HG03064 (cell line): Measurements from ENCODE around the gene FAM163B.

ENCODE experiments used
- ATAC-seq: cut with Tn5 transposase; IDR thresholded peaks from one replicate; pipeline ENCODE4 v1.9.1; 2021; ENCODE audit warnings: low read depth; ENCODE audit not compliant: unreplicated experiment

The FAM163B gene

DNA sequence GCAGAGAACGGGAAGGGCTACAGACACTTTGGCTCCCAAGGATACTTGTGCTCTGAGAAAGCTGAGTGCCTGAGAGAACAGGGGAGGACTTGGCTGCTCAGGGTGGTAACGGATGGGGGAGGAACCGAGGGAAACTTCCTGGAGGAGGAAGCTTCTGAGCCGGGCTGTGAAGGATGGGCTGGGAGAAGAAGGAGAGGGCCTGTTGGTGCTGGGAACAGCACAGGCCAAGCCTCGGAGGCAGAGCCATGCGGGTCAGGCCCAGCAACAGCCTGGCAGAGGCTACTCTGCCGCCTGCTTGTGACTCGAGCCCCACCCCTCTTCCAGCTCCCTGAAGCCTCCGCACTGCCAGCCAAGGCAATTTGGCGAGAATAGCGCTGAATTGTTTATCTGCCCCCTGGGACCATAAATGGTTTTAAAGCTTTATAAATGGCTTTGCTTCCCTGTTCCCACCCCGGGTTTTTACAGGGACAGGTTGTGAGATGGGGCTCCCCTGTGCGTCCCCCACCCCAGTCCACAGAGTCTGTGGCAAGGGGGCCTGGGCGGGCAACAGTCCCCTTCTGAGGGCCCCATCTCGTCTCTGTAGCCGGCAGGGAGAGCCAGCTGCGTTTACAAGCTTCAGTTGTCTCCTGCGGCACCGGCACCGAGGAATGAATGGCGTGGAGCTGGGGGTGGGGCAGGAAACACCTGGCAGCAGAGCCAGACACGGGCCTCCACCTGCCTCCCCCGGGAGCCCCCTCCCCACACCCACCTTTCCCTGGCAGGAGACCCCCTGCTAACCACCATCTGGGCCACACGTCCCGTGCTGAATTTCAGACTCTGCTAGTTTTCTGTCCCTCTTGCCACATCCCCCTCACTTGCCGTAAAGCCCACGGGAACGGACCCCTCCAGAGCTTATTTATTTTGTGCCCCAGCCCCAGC, 24.4 kb downstream of the FAM163B start:
- ATAC-seq = no peak

DNA sequence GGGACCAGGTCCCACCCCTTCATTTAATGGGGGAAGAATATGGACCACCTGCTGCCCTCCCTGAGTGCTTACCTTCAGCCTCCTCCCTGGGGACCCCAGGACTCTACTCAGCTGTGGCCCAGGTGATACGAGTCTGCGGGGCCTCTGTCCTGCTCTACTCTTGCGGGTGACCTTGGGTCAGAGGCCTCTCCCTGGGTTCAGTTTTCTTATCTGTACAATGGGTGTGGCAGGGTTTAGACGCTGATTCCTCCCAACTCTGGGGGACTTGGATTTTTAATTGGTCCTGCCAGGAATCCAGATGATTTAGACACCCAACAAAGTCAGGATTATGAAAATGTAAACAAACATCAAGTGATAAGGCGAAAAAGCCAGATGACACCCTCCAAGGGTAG, 25.0 kb downstream of the FAM163B start:
- ATAC-seq = no peak

DNA sequence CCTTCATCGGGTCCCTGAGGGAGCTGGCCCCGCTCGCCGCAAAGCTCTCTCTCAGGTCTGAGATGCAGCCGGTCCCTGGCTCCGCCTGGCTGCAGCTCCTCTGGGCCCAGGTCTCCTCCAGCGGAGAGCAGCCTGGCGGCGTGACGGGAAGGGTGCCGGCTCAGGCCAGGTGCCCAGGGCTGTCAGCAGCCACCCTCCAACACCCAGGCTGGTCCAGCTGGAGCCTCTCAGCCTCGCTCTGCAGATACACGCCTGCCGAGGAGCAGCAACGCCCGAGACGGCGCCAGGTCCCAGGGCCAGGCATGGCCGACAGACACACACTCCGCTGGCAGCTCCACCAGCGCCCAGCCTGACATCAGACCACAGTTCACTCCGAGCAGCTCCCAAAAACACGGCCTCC, 25.6 kb downstream of the FAM163B start:
- ATAC-seq = no peak

DNA sequence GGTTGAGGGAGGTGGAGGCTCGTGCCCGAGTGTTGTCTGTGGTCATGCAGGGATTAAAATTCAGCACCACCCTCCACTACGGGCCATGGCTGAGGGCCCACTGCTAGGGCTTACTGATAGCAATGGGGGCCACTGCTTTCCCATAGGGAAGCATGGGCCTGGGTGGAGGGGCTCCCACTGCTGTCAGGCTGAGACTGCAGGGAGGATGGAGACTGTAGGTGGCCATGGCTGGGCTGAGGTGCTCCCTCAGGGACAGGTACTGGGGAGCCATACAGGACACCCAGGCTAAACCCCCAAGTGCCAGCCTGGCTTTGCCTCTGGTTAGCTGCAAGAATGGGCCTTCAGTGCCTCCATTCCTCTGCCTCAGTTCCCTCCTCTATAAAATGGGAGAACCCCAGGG, 26.1 kb downstream of the FAM163B start:
- ATAC-seq = no peak

DNA sequence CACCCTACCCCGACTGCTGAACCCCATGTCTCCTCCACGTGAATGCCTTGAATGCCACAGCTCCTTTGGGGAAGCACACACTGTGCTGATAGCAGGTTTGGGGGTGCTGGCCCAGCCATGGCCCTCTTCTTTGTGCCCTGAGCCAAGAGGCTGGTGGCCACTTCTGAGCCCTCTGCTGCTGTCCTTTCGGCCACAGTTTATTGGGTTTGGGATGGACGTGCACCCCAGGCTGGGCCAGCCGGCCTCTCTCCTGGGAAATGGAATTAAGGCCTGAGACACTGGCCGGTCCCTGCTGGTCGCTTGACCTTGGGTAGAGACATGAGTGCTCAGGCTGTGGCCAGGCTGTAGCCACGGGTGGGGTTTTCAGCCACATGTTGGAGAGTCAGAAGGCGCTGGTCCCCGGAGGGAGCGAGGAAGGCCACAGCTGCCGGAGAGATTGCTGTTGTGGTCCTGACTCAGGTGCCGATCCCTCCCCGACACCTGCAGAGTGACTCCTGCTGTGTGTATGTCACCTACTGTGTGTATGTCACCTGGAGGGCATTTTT, 26.6 kb downstream of the FAM163B start:
- no peak for ATAC-seq

DNA sequence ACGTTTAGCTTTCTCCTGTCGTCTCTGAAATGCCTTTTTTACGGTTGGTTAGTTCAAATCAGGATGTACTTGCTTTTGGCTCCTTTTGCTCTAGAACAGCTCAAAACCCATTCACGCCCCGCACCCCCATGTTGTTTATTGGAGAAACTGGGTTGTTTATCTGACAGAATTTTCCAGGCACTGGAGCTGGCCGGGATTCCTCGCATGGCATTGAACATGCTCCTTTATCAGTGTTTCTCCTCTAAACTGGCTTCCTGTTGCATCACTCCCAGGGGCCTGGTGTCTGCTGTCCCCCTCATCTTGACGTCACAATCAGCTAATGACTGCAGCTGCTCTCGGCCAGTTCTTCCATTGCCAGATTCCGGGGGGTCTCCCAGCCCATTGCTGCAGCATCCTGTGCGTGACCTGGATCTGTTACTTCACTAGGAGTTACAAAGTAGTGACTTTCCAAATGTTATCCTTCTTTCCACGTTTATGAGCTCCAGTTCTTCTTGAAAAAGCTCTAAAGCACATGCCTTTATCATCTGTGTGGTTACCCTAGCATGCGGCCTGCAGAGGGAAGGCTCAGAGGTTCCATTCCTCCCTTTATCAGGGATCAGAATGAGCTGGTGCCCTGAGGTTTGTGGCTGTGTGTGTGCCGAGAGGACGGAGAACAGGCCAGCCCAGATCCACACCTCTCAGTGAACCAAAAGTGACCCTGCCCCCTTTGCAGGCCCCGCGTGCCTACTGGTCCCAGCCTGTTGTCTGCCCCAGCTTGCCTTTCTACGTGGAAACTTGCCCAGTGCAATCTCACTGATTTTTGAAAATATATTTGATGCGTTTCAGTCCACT, 27.5 kb downstream of the FAM163B start:
- ATAC-seq = no peak

DNA sequence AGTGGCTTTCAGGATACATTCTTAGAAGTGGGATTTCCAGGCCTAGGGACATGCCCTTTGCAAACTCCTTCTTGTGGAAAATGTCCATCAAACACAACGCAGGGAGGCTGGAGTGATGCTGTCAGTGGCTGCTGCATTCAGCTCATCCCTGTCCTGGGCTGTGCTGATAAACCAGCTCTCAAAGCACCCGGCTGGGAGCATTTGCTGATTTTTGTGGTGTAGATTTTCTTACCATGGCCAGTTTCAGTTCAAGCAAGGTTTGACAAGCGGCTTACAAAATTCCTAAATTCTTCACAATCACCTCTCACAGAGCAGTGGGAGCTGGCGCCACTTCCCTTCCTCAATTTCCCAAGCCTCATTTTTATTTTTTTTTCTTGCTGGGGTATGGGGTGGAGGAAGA, 28.2 kb downstream of the FAM163B start:
- no peak for ATAC-seq

DNA sequence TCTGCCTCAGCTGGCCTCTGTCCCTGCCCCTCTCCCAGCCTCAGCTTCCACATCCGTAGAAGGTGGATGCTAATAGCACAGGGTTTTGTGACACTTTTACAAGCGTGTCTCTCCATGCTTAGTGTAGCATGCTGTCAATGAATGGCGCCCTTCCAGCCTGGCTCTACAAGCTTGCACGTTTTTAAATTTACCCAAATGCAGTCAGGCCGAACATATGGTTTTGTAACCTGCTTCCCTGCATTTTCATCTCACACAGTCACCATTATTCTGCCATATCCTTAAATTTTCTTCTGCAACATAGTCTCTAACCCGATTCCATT, 28.8 kb downstream of the FAM163B start:
- ATAC-seq = no peak

DNA sequence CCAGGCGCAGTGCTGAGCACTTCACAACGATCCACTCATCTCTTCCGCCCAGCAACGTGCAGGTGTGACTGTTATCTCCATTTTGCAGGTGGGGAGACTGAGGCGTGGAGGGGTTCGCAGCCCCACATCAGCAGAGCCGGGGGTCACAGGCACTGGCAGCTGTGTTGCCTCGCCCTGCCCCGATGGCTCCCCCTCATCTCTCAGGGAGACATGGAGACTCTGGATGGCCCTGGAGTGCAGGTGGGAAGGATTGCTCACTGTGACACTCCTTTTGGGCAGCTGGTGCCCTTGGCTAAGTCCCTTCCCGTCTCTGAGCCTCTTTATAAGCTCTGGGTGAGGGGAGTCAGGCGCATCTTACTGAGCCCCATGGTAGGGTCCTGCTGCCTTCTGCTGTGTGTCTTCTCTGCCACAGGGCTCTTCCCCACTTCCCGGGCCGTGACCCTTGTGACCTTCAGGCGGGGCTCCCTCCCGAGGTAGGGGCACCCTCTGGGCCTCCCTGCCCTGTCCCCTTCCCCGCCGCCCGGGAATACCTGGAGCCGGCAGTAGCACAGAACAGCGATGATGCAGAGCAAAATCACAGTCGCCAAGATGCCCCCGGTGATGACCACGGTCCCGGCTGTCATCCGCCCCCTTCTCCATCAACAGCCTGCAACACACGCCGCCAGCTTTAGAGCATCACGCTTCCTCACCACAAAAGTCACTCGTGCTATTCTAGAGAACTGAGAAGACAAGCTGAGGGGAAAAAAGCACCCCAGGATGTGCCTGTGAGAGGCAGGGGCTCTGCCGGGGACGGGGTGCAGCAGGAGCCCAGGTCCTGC, 29.4 kb downstream of the FAM163B start:
- ATAC-seq = no peak

DNA sequence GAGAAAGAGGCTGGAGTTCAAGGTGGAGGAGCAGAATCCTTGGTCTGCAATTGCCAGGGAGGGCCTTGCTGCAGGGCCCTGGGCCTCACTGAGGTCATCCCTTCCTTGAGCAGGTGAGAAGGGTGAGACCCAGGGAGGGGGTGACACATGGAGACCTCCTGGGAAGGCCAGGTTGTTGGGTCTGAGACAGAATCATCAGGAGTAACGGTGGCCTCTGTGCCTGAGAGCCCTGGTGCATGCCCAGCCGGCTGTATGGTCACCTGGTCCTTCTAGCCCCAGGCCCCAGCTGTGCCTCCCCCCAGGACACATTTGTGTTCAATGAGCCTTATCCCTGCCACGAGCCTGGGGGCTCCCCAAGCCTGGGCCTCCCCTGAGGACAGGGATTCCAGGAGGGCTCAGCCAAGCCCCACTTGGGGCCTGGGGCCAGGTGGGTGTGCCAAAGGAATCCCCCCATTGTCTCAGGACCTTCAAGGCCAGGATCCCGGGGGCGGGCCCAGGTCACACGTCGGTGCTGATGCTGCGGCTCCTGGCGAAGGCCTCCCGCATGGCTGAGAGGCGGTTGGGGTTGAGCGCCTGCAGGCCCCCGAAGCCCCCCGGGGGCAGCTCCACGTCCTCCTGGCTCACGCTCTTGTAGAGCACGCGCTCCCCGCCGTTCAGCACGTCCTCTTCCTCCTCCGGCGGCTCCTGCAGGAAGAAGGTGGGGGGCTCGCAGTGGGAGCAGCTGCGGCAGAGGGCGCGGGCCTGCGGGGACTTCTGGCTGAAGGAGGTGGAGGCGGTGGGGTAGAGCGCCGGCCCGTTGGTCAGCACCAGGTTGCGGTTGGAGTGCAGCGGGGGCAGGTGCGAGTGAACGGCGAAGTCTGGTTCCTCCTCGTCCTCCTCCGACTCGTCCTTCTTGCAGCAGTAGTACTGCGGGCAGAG, 30.4 kb downstream of the FAM163B start:
- ATAC-seq = no peak

DNA sequence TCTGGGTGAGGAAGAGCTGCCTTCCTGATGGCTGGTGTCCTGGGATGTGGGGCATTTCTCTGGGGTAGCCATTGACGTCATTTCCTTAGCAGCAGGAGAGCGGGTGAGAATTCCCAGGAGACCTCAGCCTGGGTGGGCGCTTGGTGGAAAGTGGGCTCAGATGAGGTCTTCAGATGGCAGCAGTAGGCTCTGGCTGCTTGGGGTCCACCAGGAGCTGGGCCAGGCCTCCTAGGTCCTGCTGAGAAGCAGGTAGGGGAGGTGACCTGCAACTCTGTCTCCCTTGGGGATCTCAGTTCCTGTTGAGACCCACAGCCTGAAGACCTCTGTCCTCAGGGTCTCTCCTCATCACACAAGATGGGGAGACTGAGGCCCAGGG, 31.5 kb downstream of the FAM163B start:
- no peak for ATAC-seq

DNA sequence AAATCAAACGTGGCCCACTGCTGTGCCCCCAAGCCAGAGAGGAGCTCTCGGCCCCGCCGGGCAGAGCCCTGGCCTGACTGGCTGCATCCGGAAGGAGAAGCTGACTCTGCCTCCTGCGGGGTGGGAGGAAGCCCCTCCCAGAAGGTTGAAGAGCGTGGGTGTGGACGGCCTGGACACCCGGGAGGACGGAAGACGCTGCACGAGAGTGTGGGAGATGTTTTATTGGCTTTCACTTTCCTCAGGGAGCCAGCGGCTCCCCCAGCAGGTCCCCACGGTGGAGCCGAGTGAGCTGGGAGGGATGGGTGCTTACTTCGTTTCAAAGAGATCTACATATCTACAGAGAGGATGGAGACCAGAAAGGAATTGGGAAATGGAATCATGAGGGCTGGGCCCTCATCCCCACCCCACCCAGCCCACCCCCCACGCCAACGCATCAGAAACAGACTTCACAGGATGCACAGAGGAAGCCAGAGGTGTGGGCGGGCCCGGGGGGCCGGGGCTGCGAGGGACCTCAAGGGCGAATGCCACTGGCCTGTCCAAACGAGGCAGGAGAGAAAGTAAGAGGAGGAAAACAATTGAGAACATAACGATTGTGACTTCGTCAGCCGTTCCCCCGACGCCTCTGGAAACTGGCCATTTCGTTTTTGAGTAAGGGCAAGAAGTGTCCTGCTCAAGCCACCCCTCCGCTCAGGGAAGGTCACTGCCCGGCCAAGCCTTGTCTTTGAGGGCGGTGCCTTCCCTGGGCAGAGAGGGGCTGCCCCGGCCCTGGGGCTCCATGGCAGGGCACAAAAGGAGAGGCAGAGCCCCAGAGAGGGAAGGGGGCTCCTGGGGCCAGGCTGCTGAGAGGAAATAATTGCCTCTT, 32.1 kb downstream of the FAM163B start:
- no peak for ATAC-seq

DNA sequence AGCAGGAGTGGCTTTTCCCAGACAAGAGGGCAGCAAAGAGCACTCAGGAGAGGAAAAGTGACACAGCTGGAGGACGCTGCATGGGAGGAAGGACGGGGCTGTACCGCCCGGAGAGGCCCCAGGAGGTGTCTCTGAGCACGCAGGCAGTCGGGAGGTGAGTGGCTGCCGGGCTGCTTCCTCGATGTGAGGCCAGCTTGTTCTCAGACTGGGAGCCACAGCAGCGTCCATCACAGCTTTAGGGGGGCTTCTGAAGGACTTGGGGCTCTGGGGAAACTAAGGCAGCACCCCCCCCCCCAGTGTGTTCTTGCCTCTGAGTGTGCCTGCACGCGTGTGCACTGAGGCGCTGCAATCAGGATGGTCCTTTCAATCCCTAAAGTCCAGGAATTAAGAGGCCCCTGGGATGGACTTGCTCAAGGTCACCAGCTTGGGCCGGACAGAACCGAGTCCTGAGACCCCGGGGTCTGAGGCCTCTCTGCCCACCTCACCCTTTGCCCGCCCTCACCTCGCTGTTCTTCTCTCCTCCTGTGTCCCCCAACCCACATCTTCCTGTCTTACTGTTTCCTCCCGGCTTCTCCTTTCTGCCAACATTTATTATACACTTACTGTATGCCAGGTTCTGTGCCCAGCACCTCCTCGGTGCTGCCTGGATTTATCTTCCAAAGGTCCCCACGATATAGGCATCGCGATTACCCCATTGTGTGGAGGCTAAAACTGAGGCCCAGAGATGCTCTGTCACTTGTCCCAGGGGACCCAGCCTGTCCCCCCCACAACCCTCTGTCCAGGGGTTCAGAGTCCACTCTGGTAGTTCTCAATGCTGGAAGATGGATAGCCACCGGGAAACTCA, 32.9 kb downstream of the FAM163B start:
- ATAC-seq = no peak

DNA sequence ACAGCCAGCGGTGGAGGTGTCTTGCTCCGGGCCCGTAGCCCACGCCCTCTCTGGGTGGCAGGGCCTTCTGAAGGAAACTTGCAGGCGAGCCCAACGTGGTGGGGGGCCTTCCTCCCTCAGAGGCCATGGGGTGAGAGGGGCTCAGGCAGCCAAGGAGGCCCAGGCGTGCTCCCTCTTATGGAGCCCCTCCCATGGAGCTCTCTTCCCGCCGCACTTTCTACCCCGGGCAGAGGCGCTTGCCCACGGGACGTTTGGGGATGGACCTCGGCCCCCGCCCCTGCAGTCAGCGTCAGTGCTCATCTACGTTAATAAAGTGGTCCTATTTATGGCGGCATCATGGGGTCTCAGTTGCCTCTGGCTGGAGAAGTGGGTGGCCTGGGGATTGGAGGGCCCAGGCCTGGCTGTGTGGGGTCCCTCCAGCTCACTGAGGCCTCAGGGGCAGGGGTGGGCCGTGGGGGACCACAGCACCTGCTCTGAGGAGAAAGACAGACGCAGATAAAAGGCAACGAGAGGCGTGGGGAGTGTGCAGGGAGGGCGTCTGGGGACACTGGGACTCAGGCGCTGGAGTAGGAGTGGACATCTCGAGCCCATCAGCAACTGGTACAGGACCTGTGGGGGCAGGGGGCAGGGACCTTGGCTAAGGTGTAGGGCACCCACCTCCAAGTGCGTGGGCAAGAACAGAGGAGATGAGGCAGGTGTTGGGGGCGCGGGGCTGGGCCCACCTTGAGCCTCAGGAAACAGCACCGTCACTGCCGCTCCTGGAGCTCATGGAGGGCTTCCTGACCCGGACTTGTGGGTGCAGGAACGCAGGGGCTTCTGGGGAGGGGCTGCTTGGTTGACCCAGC, 33.8 kb downstream of the FAM163B start:
- ATAC-seq = no peak

DNA sequence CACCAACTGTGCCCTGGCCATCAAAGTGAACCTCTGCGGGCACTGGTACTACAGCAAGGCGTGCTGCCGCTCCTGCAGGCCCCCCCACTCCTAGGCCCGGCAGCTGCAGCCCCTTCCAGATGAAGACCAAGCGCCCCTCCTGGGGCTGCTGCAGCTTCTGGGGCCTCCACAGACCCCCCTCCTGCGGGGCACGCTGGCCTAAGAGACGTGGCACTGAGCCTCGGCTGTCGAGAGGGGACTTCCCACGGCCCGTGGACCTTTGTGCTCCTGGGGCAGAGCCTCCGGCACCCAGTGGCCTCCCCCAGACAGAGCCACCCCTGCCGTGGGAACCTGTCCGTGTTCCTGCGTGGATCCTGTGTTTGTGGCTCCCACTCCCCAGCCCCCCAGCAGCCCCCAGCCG, 34.4 kb downstream of the FAM163B start:
- no peak for ATAC-seq

DNA sequence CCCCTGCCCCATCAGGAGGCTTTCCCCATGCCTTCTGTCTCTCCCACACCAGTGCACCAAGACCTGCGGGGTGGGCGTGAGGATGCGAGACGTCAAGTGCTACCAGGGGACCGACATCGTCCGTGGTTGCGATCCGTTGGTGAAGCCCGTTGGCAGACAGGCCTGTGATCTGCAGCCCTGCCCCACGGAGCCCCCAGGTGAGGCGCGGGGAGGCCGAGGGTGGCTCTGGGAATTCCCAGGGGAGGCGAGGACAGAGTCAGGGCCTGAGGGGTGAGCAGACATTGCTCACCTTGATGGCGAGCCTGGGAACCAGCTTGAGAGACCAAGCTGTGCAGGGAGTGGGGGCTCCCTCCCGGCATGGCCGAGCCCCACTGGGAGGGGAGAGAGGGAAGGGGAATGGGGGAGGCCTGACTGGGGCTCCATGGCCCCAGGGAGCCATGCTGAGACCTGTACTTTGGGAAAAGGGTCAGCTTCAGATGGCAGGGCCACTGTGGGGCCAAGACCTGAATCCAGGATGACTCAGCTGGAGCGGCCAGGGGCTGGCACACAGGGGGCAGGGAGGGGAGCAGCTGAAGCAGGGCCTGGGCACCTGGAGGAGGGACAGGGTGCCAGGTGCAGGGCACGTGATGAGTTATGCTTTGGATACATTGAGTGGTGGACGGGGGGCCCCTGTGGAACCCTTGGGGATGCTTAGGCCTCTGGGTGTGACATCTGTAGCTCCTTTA, 35.2 kb downstream of the FAM163B start:
- ATAC-seq = no peak
